Epithelial cell of esophagus (primary cell): ENCODE results near the gene CLCNKB.

ENCODE experiments used
- DNase-seq: peaks from one replicate; pipeline ENCODE4 v3.0.0; 2010; ENCODE audit warnings: low read depth
- H3K4me3 ChIP-seq: 2 replicates; pipeline ENCODE4 v1.5.1; 2011; ENCODE audit warnings: mild to moderate bottlenecking, low read length, control low read depth
- CTCF ChIP-seq: IDR thresholded peaks from 2 replicates; pipeline ENCODE4 v1.5.1; 2011; ENCODE audit warnings: low read depth, mild to moderate bottlenecking, low read length, control low read depth, inconsistent platforms; ENCODE audit not compliant: insufficient read depth; ENCODE audit errors: missing control alignments

Gene CLCNKB

GRCh38 chr1:16015491-16015890, 28.1 kb upstream of the CLCNKB start:
- DNase-seq = no peak
- H3K4me3 ChIP-seq = no peak overlapping the region
- no peak for TF ChIP-seq CTCF

DNA sequence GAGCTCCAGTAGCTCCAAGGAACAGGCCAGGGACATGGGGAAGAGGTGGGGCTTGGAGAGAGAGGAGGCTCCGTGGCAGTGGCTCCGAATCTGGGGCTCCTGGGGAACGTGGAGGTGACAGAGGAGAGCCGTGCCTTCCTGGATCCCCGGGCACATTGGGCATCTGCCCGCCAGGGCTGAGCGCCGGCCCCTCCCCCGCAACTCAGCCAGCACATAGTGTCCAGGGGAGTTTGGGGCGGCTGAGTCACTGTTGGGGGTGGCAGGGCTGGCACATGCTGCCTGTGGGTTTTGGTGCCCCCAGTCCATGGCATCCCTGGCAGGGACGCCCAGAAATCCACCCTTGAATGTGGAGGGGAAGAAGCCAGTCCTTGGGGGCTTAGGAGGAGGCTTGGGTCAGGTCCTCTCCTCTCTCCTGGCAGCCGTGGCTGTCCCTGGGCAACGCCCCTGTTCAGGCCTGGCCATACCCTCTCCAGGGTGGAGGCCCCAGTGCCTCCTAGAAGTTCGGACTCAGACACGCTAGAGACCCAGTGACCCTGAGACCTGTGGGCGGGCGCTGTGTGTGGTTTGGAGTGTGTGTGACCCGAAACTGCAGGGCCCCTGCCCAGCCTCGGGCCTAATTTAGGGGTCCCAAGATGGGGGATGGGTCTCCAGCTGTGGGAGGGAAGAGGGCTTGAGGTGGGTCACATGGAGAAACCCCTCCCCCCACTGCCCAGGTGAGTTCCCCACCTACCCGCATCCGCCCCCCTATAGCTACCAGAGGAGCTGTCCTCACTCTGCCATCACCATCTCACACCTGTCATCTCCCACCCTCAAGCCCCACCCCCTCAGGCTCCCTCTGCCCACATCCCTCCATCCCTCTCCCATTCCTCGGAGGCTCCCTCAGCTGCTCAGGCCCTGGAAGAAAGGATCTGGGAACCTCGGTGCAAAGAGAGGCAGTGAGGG, 27.4 kb upstream of the CLCNKB start:
- H3K4me3 ChIP-seq = no peak overlapping the region
- no peak for TF ChIP-seq CTCF
- no peak for DNase-seq

GRCh38 chr1:16017076-16017460, 26.5 kb upstream of the CLCNKB start:
- no peak overlapping the region for H3K4me3 ChIP-seq
- no peak for TF ChIP-seq CTCF
- DNase-seq = no peak

DNA sequence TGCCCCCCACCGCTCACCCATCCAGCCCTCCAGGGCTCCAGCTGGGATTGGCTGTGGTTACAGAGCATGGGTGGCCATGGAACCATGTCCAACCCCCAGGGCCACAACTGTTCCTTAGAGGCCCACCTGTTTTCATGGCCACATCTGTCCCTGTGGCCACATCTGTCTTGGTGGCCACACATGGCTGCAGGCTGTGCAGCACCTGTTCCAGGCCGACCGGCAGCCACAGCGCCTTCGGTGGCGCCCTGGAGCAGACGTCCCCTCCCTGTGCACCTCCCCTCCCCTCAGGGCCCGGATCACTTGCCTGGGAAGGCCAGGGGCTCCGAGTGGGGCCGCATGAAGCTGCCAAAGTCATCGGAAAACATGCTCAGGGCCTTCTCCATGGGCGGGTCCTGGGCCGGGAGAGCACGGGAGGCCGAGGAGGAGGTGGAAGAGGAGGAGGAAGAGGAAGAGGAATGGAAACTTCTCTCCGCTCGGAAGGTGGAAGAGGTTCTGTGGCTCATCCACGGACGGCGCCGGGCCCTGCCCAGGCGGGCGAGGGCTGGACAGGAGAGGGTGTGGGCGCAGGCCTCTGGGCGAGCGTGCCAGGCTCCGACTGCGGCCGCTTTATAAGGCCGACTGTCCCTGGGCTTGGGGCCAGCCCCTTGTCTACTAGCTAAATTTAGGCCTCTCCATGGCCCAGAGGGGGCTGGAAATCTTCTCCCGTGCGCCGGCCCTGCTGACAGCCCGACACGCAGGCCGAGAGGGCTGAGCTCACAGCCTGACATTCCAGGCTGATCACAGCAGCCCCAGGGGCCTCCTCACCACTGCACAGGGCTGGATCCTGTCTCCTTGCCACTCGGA, 25.9 kb upstream of the CLCNKB start, which contains the start of gene HSPB7:
Gene HSPB7 (minus strand): TSS at position 583 of the 843 bp plus-strand sequence. CDS start 80 bp downstream, at position 503.
- H3K4me3 ChIP-seq = no peak within 1 kb of the TSS
- DNase-seq = no peak
- TF ChIP-seq CTCF = no peak

DNA sequence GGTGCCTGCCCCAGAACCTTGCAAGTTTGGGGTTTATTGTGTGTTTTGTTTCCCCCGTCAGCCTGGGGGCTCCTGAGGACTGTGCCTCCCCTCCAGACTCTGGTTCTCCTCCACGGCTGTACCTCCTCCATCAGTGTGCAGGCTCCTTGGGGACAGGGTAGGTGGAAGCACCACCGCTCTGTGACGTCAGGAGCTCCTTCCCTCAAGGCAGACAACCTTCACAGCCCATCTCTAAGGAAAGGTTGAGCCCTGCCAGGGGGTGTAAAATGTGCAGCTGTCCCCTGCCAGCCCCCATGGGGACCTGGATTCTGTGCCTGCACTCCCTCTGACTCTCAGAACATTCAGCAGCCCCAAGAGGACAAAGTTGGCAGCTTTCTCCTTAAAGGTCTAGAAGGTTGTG, 25.3 kb upstream of the CLCNKB start:
- H3K4me3 ChIP-seq = no peak overlapping the region
- TF ChIP-seq CTCF = no peak

GRCh38 chr1:16018749-16019643, 24.6 kb upstream of the CLCNKB start:
- no peak for TF ChIP-seq CTCF
- DNase-seq = no peak
- H3K4me3 ChIP-seq = no peak overlapping the region

More for the DNA sequence above, 25.3 kb upstream of the CLCNKB start:
- DNase-seq = no peak
